H1 (cell line): Measurements from ENCODE around the gene ATG16L2.

ENCODE experiments used
- BRCA1 ChIP-seq: IDR thresholded peaks from 2 replicates; pipeline ENCODE4 v1.6.1; 2012; ENCODE audit warnings: low read depth, low read length, improper control_type of control experiment
- CTCF ChIP-seq, 3 experiments: IDR thresholded peaks; 1 replicate in 2 of 3; 2 replicates in 1 of 3; pipeline versions ENCODE4 v1.5.1 to v1.6.1; 2011; ENCODE audit warnings: low read length in 3 of 3, mild to moderate bottlenecking in 3 of 3, inconsistent platforms in 2 of 3, low read depth in 1 of 3, moderate library complexity in 1 of 3; ENCODE audit not compliant: insufficient read depth in 1 of 3; ENCODE audit errors: control extremely low read depth in 1 of 3
- JUND ChIP-seq: IDR thresholded peaks from 2 replicates; pipeline ENCODE4 v1.6.1; 2011; ENCODE audit warnings: mild to moderate bottlenecking, improper control_type of control experiment, low read length
- RAD21 ChIP-seq, 2 experiments: IDR thresholded peaks in 1 of 2; conservative IDR thresholded peaks in 1 of 2; 2 replicates each; pipeline ENCODE4 v1.6.1; 2011; ENCODE audit warnings: low read depth in 2 of 2, low read length in 2 of 2, improper control_type of control experiment in 1 of 2, inconsistent platforms in 1 of 2, mild to moderate bottlenecking in 1 of 2, moderate library complexity in 1 of 2

GRCh38 chr11:72850832-72851231 lies 36.6 kb downstream of the ATG16L2 start:
- TF ChIP-seq CTCF (IDR thresholded peaks at IDR 0.05; ENCODE audit: control extremely low read depth in 1 of 3, insufficient read depth in 1 of 3, low read depth in 1 of 3, low read length in 3 of 3) = no peak
- TF ChIP-seq JUND = no peak
- TF ChIP-seq RAD21 (IDR thresholded peaks at IDR 0.05 in 1 of 2, conservative IDR thresholded peaks at IDR 0.05 in 1 of 2; ENCODE audit: low read depth in 2 of 2, low read length in 2 of 2) = no peak
- TF ChIP-seq BRCA1 = no peak
